ENCODE results near the gene RFPL2.

The RFPL2 gene

GRCh38 chr22:32181043-32181442 lies 23.8 kb downstream of the RFPL2 start:
- peaks cover 6% of the 10 kb centered on the region for H3K27me3 ChIP-seq (ENCODE audit: insufficient read depth, low read length)
- H3K9me3 ChIP-seq (ENCODE audit: insufficient read depth, low read depth, low read length) = peaks cover 10% of the 10 kb centered on the region
- H3K36me3 ChIP-seq (ENCODE audit: control insufficient read depth in 1 of 2, insufficient read depth in 2 of 2, low read length in 2 of 2) = no peaks in the 10 kb centered on the region
- no peaks in the 10 kb centered on the region for H3K79me1 ChIP-seq (ENCODE audit: low read length)
- no peak overlapping the region for H2BK5ac ChIP-seq (ENCODE audit: low read depth, low read length, poor library complexity)
- H2AFZ ChIP-seq (ENCODE audit: insufficient read depth, low read length, poor library complexity) = no peak overlapping the region
- no peak overlapping the region for H3K4me3 ChIP-seq (ENCODE audit: low read depth, low read length)
- H4K8ac ChIP-seq (ENCODE audit: low read depth, low read length) = no peak overlapping the region
- no peak overlapping the region for H4K91ac ChIP-seq (ENCODE audit: low read depth, low read length)
- H2BK12ac ChIP-seq (ENCODE audit: low read length) = no peak overlapping the region
- H3K18ac ChIP-seq (ENCODE audit: low read length) = no peak overlapping the region
- H3K9ac ChIP-seq (ENCODE audit: low read length) = no peak overlapping the region
- no peak overlapping the region for H4K12ac ChIP-seq (ENCODE audit: low read depth, low read length)
- H3K4me2 ChIP-seq (ENCODE audit: low read length) = no peak overlapping the region
- no peak overlapping the region for H3K27ac ChIP-seq (ENCODE audit: low read depth, low read length)
- H3K4me1 ChIP-seq (ENCODE audit: control insufficient read depth in 1 of 2, insufficient read depth in 2 of 2, low read length in 2 of 2) = peaks cover 1 to 2% of the 10 kb centered on the region in 2 experiments
- H2AK5ac ChIP-seq (ENCODE audit: low read length) = no peak overlapping the region
- no CpG with 5 or more reads among the region's 6 CpGs for WGBS (ENCODE audit: extremely low coverage, insufficient coverage, insufficient read length)
- no peak for DNase-seq
- no peak overlapping the region for H2BK120ac ChIP-seq (ENCODE audit: insufficient read depth, low read length, poor library complexity)
- H3K14ac ChIP-seq (ENCODE audit: low read length) = no peak overlapping the region
- no peak overlapping the region for H3K4ac ChIP-seq (ENCODE audit: low read depth, low read length)
- no peaks in the 10 kb centered on the region for H3K79me2 ChIP-seq (ENCODE audit: control insufficient read depth, insufficient read depth, low read length, poor library complexity)
- H3K23ac ChIP-seq (ENCODE audit: low read length) = no peak overlapping the region

- Histone ChIP-seq H2BK120ac (ENCODE audit: insufficient read depth, low read length, poor library complexity) (no peak overlapping the region), H3K14ac (ENCODE audit: low read length) (no peak overlapping the region), H3K79me2 (ENCODE audit: control insufficient read depth, insufficient read depth, low read length, poor library complexity) (no peaks in the 10 kb centered on the region), H4K8ac (ENCODE audit: low read depth, low read length) (no peak overlapping the region), H3K9me3 (ENCODE audit: insufficient read depth, low read depth, low read length) (peaks cover 13% of the 10 kb centered on the region), H3K4me3 (ENCODE audit: low read depth, low read length) (no peak overlapping the region), H3K79me1 (ENCODE audit: low read length) (no peaks in the 10 kb centered on the region), H2AK5ac (ENCODE audit: low read length) (no peak overlapping the region), H2BK12ac (ENCODE audit: low read length) (no peak overlapping the region), H3K4me1 (ENCODE audit: control insufficient read depth in 1 of 2, insufficient read depth in 2 of 2, low read length in 2 of 2) (peaks cover 7 to 8% of the 10 kb centered on the region in 2 experiments), H2AFZ (ENCODE audit: insufficient read depth, low read length, poor library complexity) (no peak overlapping the region), H3K4ac (ENCODE audit: low read depth, low read length) (no peak overlapping the region), H3K9ac (ENCODE audit: low read length) (no peak overlapping the region), H3K36me3 (ENCODE audit: control insufficient read depth in 1 of 2, insufficient read depth in 2 of 2, low read length in 2 of 2) (no peaks in the 10 kb centered on the region), H3K18ac (ENCODE audit: low read length) (no peak overlapping the region), H4K91ac (ENCODE audit: low read depth, low read length) (no peak overlapping the region), H3K4me2 (ENCODE audit: low read length) (no peak overlapping the region), H4K12ac (ENCODE audit: low read depth, low read length) (no peak overlapping the region), H2BK5ac (ENCODE audit: low read depth, low read length, poor library complexity) (no peak overlapping the region), H3K23ac (ENCODE audit: low read length) (no peak overlapping the region), H3K27me3 (ENCODE audit: insufficient read depth, low read length) (peaks cover 18% of the 10 kb centered on the region), H3K27ac (ENCODE audit: low read depth, low read length) (no peak overlapping the region)
- WGBS (ENCODE audit: extremely low coverage, insufficient coverage, insufficient read length) = no CpG with 5 or more reads among the region's 8 CpGs
- DNase-seq = no peak
Measured at GRCh38 chr22:32177221-32177765, 27.6 kb downstream of the RFPL2 start.

- Histone ChIP-seq H4K91ac (ENCODE audit: low read depth, low read length) (no peak overlapping the region), H3K4me1 (ENCODE audit: control insufficient read depth in 1 of 2, insufficient read depth in 2 of 2, low read length in 2 of 2) (peaks cover 7 to 8% of the 10 kb centered on the region in 2 experiments)
- WGBS (ENCODE audit: extremely low coverage, insufficient coverage, insufficient read length) = no CpG with 5 or more reads among the region's 73 CpGs
Measured at GRCh38 chr22:32175683-32176644, 28.9 kb downstream of the RFPL2 start.

GRCh38 chr22:32175115-32175514 lies 29.8 kb downstream of the RFPL2 start:
- H4K91ac ChIP-seq (ENCODE audit: low read depth, low read length) = no peak overlapping the region
- H4K12ac ChIP-seq (ENCODE audit: low read depth, low read length) = no peak overlapping the region
- no peak overlapping the region for H2AFZ ChIP-seq (ENCODE audit: insufficient read depth, low read length, poor library complexity)
- DNase-seq = no peak
- H2BK12ac ChIP-seq (ENCODE audit: low read length) = no peak overlapping the region
- H3K23ac ChIP-seq (ENCODE audit: low read length) = no peak overlapping the region
- H3K27ac ChIP-seq (ENCODE audit: low read depth, low read length) = no peak overlapping the region
- H3K4me1 ChIP-seq (ENCODE audit: control insufficient read depth in 1 of 2, insufficient read depth in 2 of 2, low read length in 2 of 2) = peaks cover 7 to 8% of the 10 kb centered on the region in 2 experiments
- no peaks in the 10 kb centered on the region for H3K36me3 ChIP-seq (ENCODE audit: control insufficient read depth in 1 of 2, insufficient read depth in 2 of 2, low read length in 2 of 2)
- no CpG with 5 or more reads among the region's 11 CpGs for WGBS (ENCODE audit: extremely low coverage, insufficient coverage, insufficient read length)
- H3K4me2 ChIP-seq (ENCODE audit: low read length) = no peak overlapping the region
- H3K4ac ChIP-seq (ENCODE audit: low read depth, low read length) = no peak overlapping the region
- H4K8ac ChIP-seq (ENCODE audit: low read depth, low read length) = no peak overlapping the region
- no peak overlapping the region for H2BK5ac ChIP-seq (ENCODE audit: low read depth, low read length, poor library complexity)
- H3K18ac ChIP-seq (ENCODE audit: low read length) = no peak overlapping the region
- H3K79me1 ChIP-seq (ENCODE audit: low read length) = no peaks in the 10 kb centered on the region
- peaks cover 13% of the 10 kb centered on the region for H3K9me3 ChIP-seq (ENCODE audit: insufficient read depth, low read depth, low read length)
- H3K14ac ChIP-seq (ENCODE audit: low read length) = no peak overlapping the region
- no peak overlapping the region for H3K4me3 ChIP-seq (ENCODE audit: low read depth, low read length)
- H2BK120ac ChIP-seq (ENCODE audit: insufficient read depth, low read length, poor library complexity) = no peak overlapping the region
- no peak overlapping the region for H2AK5ac ChIP-seq (ENCODE audit: low read length)
- peaks cover 18% of the 10 kb centered on the region for H3K27me3 ChIP-seq (ENCODE audit: insufficient read depth, low read length)
- no peak overlapping the region for H3K9ac ChIP-seq (ENCODE audit: low read length)
- no peaks in the 10 kb centered on the region for H3K79me2 ChIP-seq (ENCODE audit: control insufficient read depth, insufficient read depth, low read length, poor library complexity)

More at GRCh38 chr22:32175683-32176644, 28.9 kb downstream of the RFPL2 start:
- no peak overlapping the region for H2AFZ ChIP-seq (ENCODE audit: insufficient read depth, low read length, poor library complexity)
- peaks cover 18% of the 10 kb centered on the region for H3K27me3 ChIP-seq (ENCODE audit: insufficient read depth, low read length)
- H3K4me3 ChIP-seq (ENCODE audit: low read depth, low read length) = peak overlapping the region; percentile 37
- no peaks in the 10 kb centered on the region for H3K79me1 ChIP-seq (ENCODE audit: low read length)
- H2BK120ac ChIP-seq (ENCODE audit: insufficient read depth, low read length, poor library complexity) = no peak overlapping the region
- H2BK5ac ChIP-seq (ENCODE audit: low read depth, low read length, poor library complexity) = no peak overlapping the region
- peaks cover 13% of the 10 kb centered on the region for H3K9me3 ChIP-seq (ENCODE audit: insufficient read depth, low read depth, low read length)
- no peak overlapping the region for H3K18ac ChIP-seq (ENCODE audit: low read length)
- H2BK12ac ChIP-seq (ENCODE audit: low read length) = no peak overlapping the region
- no peak overlapping the region for H4K12ac ChIP-seq (ENCODE audit: low read depth, low read length)
- no peak overlapping the region for H3K4ac ChIP-seq (ENCODE audit: low read depth, low read length)
- DNase-seq = no peak
- no peak overlapping the region for H4K8ac ChIP-seq (ENCODE audit: low read depth, low read length)
- H3K4me2 ChIP-seq (ENCODE audit: low read length) = peak overlapping the region; percentile 49
- H3K79me2 ChIP-seq (ENCODE audit: control insufficient read depth, insufficient read depth, low read length, poor library complexity) = no peaks in the 10 kb centered on the region
- H3K14ac ChIP-seq (ENCODE audit: low read length) = no peak overlapping the region
- H3K36me3 ChIP-seq (ENCODE audit: control insufficient read depth in 1 of 2, insufficient read depth in 2 of 2, low read length in 2 of 2) = no peaks in the 10 kb centered on the region
- H2AK5ac ChIP-seq (ENCODE audit: low read length) = no peak overlapping the region
- H3K23ac ChIP-seq (ENCODE audit: low read length) = no peak overlapping the region
- no peak overlapping the region for H3K9ac ChIP-seq (ENCODE audit: low read length)
- no peak overlapping the region for H3K27ac ChIP-seq (ENCODE audit: low read depth, low read length)

All from trophoblast cell (in vitro differentiated cells and primary cell).